Prostate gland (tissue), 2 donors: ENCODE data around the gene KIAA0040. TPM values are rescaled to one million over a fixed set of nuclear protein-coding genes. Genes with fewer than 3 reads are reported as not detected.

Experiments
- DNase-seq: peaks from one replicate; pipeline ENCODE4 v3.0.0-alpha.2; 2019; ENCODE audit warnings: low spot score
- H3K27ac ChIP-seq, 2 donors: fragments of 200-600 bp; sonication (generic); 2 replicates each; pipeline ENCODE4 v1.5.1; 2017 to 2019
- H3K27me3 ChIP-seq: fragments of 200-600 bp; sonication (generic); replicated peaks from 2 replicates; pipeline ENCODE4 v1.5.1; 2019; ENCODE audit not compliant: insufficient read depth
- H3K36me3 ChIP-seq, 2 donors: fragments of 200-600 bp; sonication (generic); 1 replicate in 1 of 2; 2 replicates in 1 of 2; pipeline versions ENCODE4 v1.5.1 to v1.8.1; 2017 to 2019
- H3K4me1 ChIP-seq: fragments of 200-600 bp; sonication (generic); replicated peaks from 2 replicates; pipeline ENCODE4 v1.5.1; 2019
- H3K4me3 ChIP-seq, 2 donors: fragments of 200-600 bp; sonication (generic); 2 replicates each; pipeline ENCODE4 v1.5.1; 2017 to 2019
- H3K9me3 ChIP-seq: fragments of 200-600 bp; sonication (generic); 2 replicates; pipeline ENCODE4 v1.5.1; 2017
- CTCF ChIP-seq, 4 experiments: fragments of 200-600 bp in 2 of 4; fragments of 450-650 bp in 2 of 4; sonication (generic) in 2 of 4; IDR thresholded peaks; 1 replicate in 3 of 4; 2 replicates in 1 of 4; pipeline ENCODE4 v1.5.1; 2016 to 2019; ENCODE audit warnings: antibody characterized with exemption in 4 of 4, mild to moderate bottlenecking in 2 of 4, moderate library complexity in 2 of 4
- POLR2A ChIP-seq: fragments of 450-650 bp; IDR thresholded peaks from one replicate; pipeline ENCODE4 v1.6.1; 2016; ENCODE audit warnings: antibody characterized with exemption, mild to moderate bottlenecking
- POLR2AphosphoS5 ChIP-seq: sonication (generic); formaldehyde crosslinking; IDR thresholded peaks from one replicate; pipeline ENCODE4 v1.6.1; 2017; ENCODE audit warnings: antibody characterized with exemption
- WGBS: methylation state at CpG from one replicate; pipeline ENCODE4 v1.1.5; 2018; 5-methylcytosine and 5-hydroxymethylcytosine counted together
- intact Hi-C: fragments of 100-400 bp; cut with DNase I; formaldehyde crosslinking; loops from one replicate; pipeline ENCODE4 v1.14.2; 2022
- total RNA-seq, 2 donors: library from RNA; depleted of rRNA; stranded (reverse); fragments of >200 nt; gene quantifications; one replicate each; pipeline ENCODE4 v1.1.0, GENCODE V29; 2016

The KIAA0040 gene
- total RNA-seq, 2 donors from 2014 or later, result 17.4 to 19.1 TPM

GRCh38 chr1:175210744-175211143, 18.2 kb upstream of the KIAA0040 start:
- H3K4me1 ChIP-seq, result no peaks in the 10 kb centered on the region
- H3K4me3 ChIP-seq, result no peak overlapping the region
- H3K27ac ChIP-seq, result no peak overlapping the region
- no peaks in the 10 kb centered on the region for H3K36me3 ChIP-seq
- no peak for DNase-seq
- intact Hi-C loops, result no loop called here
- H3K27me3 ChIP-seq, result no peaks in the 10 kb centered on the region
- TF ChIP-seq POLR2A (no peak), POLR2AphosphoS5 (no peak), CTCF (IDR thresholded peaks at IDR 0.05) (no peak)
- 74% methylated on average over 4 of the region's 4 CpGs for WGBS
- no peaks in the 10 kb centered on the region for H3K9me3 ChIP-seq

- WGBS, result 82% methylated on average over 1 of the region's 1 CpG
- no peak overlapping the region for H3K4me3 ChIP-seq
- H3K36me3 ChIP-seq, result no peaks in the 10 kb centered on the region
- H3K4me1 ChIP-seq, result no peaks in the 10 kb centered on the region
- intact Hi-C loops, result no loop called here
- H3K27ac ChIP-seq, result no peak overlapping the region
- no peaks in the 10 kb centered on the region for H3K9me3 ChIP-seq
- DNase-seq, result no peak
- TF ChIP-seq POLR2AphosphoS5 (no peak), CTCF (IDR thresholded peaks at IDR 0.05) (no peak), POLR2A (no peak)
- no peaks in the 10 kb centered on the region for H3K27me3 ChIP-seq
Observed at GRCh38 chr1:175209493-175209921, 16.9 kb upstream of the KIAA0040 start.

GRCh38 chr1:175208773-175209492, 16.4 kb upstream of the KIAA0040 start:
- no peak overlapping the region for H3K27ac ChIP-seq
- WGBS, result 63% methylated on average over 6 of the region's 6 CpGs
- no peaks in the 10 kb centered on the region for H3K4me1 ChIP-seq
- no peaks in the 10 kb centered on the region for H3K27me3 ChIP-seq
- DNase-seq, result no peak
- no peak for TF ChIP-seq POLR2A
- no peak for TF ChIP-seq POLR2AphosphoS5
- no peak for TF ChIP-seq CTCF (IDR thresholded peaks at IDR 0.05)
- intact Hi-C loops, result no loop called here
- H3K9me3 ChIP-seq, result no peaks in the 10 kb centered on the region
- no peaks in the 10 kb centered on the region for H3K36me3 ChIP-seq
- H3K4me3 ChIP-seq, result no peak overlapping the region

- Histone ChIP-seq H3K27ac (no peak overlapping the region), H3K4me1 (no peaks in the 10 kb centered on the region), H3K9me3 (no peaks in the 10 kb centered on the region), H3K4me3 (no peak overlapping the region), H3K27me3 (no peaks in the 10 kb centered on the region), H3K36me3 (no peaks in the 10 kb centered on the region)
- TF ChIP-seq POLR2A, result no peak
- WGBS, result 79% methylated on average over 2 of the region's 2 CpGs
- no peak for DNase-seq
- intact Hi-C loops, result no loop called here
Observed at GRCh38 chr1:175207971-175208370, 15.4 kb upstream of the KIAA0040 start.

GRCh38 chr1:175206687-175207086, 14.1 kb upstream of the KIAA0040 start:
- Histone ChIP-seq H3K4me1 (no peaks in the 10 kb centered on the region), H3K9me3 (no peaks in the 10 kb centered on the region), H3K27me3 (no peaks in the 10 kb centered on the region), H3K4me3 (no peak overlapping the region), H3K27ac (no peak overlapping the region), H3K36me3 (no peaks in the 10 kb centered on the region)
- intact Hi-C loops, result no loop called here
- TF ChIP-seq POLR2AphosphoS5, result no peak
- no peak for TF ChIP-seq CTCF (IDR thresholded peaks at IDR 0.05)
- TF ChIP-seq POLR2A, result no peak
- DNase-seq, result no peak
